Measurements from ENCODE around the gene P2RX7.

DNA sequence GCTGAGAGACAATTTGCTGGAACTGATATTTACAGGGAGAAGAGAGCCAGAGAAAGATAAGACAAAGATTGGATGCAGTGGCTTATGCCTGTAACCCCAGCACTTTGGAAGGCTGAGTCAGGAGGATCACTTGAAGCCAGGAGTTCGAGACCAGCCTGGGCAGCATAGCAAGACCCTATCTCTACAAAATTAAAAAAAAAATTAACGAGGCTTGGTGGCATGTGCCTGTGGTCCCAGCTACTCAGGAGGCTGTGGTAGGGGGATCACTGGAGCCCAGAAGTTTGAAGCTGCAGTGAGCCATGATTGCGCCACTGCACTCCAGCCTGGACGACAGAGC is 2.9 kb upstream of the P2RX7 start:
- TF ChIP-seq, protein P1, sequence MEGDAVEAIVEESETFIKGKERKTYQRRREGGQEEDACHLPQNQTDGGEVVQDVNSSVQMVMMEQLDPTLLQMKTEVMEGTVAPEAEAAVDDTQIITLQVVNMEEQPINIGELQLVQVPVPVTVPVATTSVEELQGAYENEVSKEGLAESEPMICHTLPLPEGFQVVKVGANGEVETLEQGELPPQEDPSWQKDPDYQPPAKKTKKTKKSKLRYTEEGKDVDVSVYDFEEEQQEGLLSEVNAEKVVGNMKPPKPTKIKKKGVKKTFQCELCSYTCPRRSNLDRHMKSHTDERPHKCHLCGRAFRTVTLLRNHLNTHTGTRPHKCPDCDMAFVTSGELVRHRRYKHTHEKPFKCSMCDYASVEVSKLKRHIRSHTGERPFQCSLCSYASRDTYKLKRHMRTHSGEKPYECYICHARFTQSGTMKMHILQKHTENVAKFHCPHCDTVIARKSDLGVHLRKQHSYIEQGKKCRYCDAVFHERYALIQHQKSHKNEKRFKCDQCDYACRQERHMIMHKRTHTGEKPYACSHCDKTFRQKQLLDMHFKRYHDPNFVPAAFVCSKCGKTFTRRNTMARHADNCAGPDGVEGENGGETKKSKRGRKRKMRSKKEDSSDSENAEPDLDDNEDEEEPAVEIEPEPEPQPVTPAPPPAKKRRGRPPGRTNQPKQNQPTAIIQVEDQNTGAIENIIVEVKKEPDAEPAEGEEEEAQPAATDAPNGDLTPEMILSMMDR (IDR thresholded peaks at IDR 0.05; ENCODE audit: insufficient read depth, low read length, poor library complexity, severe bottlenecking) = no peak
- no peak for TF ChIP-seq EZH2phosphoT487 (conservative IDR thresholded peaks at IDR 0.05; ENCODE audit: low read length)
